ENCODE results near the gene LFNG.

DNA sequence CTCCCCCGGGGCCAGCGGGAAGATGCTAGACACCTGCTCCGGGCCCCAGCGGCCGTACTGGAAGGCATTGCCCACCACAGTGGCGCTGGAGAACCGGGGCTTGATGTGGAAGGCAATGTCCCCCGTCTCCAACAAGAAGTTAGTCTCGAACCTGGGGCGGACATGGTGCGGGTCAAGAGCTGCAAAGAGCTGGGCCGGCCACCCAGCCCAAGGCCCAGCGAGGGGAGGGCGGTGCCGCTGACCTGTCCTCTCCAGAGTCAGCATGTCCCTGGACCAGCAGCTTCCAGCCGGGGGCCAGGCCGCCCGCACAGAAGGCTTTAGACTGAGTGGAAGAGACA, 43.9 kb upstream of the LFNG start:
- TF ChIP-seq, protein P1, sequence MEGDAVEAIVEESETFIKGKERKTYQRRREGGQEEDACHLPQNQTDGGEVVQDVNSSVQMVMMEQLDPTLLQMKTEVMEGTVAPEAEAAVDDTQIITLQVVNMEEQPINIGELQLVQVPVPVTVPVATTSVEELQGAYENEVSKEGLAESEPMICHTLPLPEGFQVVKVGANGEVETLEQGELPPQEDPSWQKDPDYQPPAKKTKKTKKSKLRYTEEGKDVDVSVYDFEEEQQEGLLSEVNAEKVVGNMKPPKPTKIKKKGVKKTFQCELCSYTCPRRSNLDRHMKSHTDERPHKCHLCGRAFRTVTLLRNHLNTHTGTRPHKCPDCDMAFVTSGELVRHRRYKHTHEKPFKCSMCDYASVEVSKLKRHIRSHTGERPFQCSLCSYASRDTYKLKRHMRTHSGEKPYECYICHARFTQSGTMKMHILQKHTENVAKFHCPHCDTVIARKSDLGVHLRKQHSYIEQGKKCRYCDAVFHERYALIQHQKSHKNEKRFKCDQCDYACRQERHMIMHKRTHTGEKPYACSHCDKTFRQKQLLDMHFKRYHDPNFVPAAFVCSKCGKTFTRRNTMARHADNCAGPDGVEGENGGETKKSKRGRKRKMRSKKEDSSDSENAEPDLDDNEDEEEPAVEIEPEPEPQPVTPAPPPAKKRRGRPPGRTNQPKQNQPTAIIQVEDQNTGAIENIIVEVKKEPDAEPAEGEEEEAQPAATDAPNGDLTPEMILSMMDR (IDR thresholded peaks at IDR 0.05), result no peak
- no peak for TF ChIP-seq POLR2AphosphoS5 (IDR thresholded peaks at IDR 0.05)

Data from upper lobe of left lung (tissue), 4 donors.